HG03378 (cell line): Measurements from ENCODE around the gene SLX4.

Experiments
- ATAC-seq: cut with Tn5 transposase; IDR thresholded peaks from one replicate; pipeline ENCODE4 v1.9.1; 2021; ENCODE audit warnings: mild to moderate bottlenecking, moderate library complexity; ENCODE audit not compliant: unreplicated experiment

Gene SLX4

DNA sequence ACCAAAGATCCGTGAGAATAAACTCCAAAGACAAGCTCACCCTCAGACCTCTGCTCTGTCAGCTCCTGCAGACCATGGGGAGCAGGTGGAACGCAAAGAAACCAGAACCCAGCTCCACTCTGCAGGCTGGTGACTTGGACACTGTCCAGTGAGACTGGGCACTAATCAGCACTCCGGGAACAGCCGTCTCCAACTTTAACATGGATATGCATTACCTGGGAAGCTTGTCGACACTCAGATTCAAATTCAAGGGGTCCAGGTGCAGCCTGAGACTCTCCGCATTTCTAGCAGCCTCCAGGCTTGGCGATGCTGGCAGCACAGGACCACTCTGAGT, 9.1 kb downstream of the SLX4 start:
- ATAC-seq: no peak

DNA sequence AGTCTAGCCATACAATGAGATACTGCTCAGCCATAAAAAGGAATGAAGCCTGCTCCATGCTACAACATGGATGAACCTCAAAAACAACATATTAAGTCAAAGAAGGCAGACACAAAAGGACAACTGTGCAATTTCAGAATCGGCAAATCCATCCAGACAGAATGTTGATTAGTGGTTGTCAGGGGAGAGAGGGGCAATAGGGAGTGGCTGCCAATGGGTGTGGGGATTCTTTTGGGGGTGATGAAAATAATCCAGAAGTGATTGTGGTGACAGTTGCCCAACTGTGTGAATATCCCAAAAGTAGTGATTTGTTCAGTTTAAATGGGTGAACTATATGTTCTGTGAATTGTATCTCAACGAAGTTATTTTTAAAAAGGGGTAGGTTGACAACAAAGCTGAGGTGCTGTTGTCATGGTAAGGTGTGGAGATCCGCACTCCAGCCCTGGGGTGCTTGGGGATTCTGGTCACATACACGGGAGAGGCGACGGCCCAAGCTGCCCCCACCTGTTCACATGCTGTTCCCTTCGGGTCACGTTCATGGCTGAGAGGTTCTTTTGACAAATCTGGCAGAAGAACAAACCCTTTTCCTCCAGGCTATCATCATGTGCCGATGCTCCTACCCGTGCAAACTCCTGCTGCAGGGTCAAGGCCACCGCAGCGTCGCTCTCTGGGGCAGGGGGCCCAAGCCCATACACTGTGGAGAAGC, 9.6 kb downstream of the SLX4 start:
- ATAC-seq: no peak

DNA sequence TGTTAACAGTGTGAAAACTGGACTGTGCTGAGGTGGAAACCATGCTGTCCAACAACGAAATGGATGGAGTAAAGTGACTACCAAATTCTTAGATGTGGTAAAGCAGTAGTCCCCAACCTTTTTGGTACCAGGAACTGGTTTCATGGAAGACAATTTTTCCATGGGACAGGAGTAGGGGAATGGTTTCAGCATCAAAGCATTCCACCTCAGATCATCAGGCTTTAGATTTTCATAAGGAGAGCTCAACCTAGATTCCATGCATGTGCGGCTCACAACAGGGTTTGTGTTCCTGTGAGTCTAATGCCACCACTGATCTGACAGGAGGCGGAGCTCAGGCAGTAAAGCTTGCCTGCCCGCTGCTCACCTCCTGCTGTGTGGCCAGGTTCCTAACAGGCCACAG, 11.5 kb downstream of the SLX4 start:
- ATAC-seq: no peak

DNA sequence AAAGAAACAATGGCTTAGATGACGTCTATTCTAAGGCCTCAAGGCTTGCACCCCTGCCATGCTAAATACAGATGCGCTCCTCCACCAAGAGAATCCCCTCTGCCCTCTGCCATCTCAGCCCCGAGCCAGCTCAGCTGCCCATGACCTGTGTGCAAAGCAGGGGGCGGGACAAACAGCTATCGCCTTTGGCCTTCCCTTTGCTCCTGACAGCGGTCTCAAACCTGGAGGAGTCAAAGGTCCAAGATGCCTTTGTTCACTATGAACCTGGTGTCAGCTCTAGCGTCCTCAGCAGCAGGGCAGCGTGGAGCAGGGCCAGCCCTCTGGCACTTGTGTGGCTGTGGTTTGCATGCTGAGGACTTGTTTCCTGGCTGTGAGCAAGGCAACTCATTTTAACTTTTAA, 12.3 kb downstream of the SLX4 start:
- ATAC-seq: no peak

DNA sequence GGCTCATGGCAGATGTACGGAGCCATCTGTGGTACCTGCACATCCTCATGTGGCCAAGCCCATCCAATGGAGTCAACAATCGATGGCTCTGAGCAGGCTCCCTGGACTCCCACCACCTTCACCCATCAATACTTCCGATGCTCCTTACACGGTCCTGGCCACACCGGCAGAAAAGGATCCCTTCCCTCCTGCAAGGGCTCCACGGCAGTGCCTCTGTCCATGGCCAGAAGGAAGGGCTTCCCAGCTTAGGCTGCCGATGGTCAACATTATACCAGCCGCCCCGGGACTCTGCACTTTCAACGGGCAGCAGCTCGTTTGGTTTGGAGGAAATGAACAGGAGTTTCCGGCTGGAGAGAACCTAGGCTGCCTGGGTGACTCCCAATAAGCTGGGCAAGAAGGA, 13.2 kb downstream of the SLX4 start:
- ATAC-seq: no peak

DNA sequence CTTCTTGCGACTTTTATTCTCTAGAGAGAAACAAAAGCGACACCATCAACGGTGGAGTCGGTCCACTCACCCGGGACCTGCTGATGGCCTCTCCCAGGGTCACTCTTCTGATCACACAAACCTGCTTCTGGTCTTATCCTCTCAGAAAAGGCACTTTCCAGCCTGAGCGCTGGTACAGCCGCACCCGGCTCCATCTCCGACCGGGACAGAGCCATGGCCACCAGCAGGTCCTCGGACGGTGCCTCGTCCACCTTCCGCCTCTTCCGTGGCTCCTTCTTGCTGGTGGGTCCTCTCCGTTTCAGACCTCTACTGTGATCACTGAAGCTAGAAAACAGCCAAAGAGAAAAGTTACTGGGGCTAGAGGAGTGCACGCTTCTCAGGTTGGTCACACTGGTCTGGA, 13.7 kb downstream of the SLX4 start:
- no peak for ATAC-seq

DNA sequence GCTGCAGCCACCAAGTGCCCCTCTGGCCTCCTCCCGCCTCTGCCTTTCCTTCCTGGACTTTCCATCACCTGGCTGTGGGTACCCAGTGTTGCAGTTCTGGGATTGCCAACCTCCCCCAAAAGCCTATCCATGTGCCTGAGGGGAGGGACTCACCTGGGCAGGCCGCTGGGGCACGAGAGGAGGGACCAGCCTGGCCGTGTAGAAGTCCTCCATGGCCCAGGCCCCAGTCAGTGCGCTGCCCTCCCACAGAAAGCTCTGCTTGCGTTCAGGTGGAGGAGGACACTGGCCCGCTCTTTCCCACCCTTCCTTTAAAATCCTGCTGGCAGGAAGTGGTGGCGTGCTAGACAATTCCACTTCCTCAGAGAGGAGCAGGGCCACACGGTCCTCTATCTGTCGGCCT, 14.2 kb downstream of the SLX4 start:
- ATAC-seq: no peak

DNA sequence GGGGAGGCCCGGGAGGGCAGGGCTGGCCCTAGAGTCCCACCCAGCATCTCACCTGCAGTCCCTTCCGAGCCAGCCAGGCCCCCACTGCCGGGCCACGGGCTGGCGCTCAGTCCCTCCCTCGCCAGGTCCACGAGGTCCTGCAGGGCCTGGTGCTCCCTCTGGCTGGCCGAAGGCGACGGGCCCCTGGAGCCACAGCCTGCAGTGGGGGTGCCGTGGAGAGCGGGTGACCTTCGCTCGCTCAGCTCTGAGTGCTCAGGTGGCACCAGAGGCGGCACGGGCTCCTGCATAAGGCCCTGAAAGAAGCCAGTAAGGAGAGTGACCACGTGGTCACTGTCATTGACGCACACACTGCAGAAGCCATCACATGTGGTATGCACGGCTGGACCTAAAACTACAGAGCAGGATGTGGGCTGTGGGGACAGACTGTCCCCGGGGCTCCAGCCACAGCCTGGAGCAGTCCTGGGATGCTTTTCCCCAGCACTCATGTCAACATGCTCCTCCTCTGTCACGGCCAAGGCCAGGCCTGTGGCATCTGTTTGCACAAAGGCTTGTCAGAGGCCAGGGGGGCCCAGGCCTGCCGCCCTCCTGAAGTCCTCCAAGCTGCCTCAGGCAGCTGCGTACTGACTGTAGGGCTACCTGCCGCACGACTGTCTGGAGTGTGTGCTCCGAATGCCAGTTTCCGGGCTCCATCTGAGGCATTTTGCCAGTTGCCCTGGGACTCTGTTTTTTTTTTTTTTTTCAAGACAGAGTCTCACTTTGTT, 15.1 kb downstream of the SLX4 start:
- ATAC-seq: no peak

DNA sequence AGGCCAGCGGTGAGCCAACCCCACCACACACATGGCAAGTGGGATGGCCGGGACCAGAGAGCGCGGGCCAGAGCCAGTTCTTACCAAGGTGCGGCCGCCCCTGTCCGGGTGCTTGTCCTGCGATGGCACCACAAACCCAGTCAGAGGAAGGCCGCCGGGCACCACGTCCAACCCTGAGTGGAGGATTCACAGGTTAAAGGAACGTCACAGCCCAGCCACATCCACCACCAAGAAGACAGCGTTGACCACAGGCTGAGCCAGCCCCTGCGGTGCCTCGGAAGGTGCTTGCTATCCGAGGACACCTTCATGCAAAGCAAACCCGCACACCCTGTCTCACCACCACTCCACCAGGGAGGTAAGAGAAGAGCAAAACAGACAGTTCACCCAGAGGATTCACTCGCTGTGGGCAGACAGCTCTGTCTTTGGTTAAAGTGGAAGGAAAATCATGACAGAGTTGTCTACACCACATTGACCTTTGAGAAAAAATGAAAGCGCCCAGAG, 15.8 kb downstream of the SLX4 start:
- no peak for ATAC-seq

DNA sequence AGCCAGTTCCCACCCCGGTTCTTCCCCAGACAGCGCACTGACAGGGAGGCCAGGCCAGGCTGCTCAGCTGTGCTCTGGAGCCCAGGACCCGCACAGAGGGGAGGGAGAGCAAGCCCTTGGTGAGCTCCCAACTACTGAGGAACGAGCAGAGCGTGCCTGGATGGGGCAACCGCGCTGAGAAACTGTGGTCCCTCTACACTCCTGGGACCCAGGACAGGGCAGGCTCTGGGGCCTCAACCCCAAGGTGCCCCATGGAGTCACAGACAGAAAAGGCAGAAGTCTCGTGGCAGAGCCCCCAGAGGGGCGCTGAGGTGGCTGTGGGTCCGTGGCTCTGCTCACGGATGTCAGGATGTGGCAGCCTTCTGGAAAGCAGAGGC, 16.3 kb downstream of the SLX4 start:
- no peak for ATAC-seq

DNA sequence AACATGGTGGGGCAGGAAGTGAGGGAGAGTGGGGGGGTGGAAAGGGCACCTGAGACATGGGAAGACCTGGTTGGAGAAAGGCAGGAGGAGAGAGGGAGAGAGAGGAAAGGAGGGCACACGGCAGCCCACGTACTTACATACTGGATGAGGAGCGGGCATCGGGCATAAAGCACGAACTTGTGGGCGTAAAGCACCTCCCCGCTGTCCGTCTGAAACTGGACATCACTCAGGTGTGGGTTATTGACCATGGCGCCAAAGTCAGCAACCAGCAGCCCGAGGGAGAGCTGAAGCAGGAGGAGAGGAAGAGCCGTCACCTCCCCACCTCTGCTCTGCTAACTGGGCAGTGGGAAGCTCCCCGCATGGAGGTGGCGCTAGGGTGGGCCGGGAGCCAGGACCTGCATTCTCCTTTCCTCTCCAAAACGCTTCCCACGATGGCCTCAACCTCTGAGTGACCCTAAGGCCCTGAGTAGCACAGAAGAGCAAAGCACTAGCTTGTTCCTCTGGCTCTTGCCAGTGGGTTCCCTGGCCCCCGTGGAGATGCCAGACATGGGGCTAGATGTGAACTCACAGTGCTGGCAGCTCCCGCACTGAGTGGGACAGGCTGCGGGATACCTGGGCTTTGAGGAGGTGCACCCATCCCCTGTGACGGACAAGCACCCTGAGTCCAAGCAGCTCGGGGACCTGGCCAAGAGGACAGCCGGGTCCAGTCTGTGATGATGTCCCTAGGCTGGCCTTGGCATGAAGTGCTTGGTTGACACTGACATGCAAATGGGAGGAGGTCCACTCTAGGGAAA, 16.9 kb downstream of the SLX4 start:
- ATAC-seq: no peak

DNA sequence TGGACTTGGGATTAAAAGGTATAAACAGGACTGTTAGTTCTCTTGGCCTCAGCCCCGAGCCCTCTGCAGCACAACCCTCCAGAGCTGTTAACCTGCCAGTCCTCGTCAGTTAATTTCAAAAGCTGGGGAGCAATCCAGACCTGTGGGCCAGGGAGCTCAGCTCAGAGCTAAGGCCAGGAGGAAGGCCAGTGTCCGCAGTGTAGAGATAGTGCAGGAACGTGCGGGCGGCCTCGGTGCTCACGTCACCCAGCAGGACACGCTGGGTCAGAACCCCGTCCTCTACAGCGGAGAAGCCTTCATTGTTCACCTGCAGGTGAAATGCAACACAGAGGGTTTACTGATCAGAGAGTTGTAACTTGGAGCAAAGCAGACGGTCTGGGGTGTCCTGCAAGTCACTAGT, 18.8 kb downstream of the SLX4 start:
- ATAC-seq: no peak

DNA sequence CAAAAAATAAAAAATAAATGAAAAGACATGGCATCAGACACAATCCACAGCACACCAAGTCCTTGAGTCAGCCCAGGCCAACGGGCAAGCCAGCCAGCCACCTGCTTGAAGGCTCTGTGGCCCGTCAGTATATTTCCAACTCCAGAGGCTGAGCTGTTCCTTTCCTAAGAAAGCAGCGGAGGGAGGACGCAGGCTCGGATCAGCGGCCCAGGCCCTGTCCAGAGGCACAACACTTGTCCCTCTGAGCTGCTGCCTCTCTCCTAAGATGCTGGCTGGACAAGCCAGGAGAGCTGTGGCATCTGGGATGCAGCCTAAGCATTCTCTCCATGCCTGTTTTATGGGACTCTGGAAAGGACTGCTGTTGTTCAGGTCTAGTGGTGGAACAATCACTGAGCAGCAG, 19.4 kb downstream of the SLX4 start:
- no peak for ATAC-seq

DNA sequence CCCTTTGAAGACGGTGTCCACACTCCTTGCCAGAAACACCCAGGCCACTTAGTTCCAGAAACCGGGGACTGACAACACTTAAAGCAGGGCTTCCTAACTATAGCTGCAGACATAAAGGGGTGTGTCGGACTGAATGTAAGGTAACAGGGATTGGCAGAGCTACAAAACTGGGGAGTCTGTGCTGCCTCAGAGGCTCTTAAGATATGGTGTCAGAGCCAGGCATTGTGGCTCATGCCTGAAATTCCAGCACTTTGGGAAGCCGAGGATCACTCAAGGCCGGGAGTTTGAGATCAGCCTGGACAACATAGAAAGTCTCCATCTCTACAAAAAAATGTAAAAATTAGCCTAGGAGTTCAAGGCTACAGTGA, 20.0 kb downstream of the SLX4 start:
- ATAC-seq: no peak

DNA sequence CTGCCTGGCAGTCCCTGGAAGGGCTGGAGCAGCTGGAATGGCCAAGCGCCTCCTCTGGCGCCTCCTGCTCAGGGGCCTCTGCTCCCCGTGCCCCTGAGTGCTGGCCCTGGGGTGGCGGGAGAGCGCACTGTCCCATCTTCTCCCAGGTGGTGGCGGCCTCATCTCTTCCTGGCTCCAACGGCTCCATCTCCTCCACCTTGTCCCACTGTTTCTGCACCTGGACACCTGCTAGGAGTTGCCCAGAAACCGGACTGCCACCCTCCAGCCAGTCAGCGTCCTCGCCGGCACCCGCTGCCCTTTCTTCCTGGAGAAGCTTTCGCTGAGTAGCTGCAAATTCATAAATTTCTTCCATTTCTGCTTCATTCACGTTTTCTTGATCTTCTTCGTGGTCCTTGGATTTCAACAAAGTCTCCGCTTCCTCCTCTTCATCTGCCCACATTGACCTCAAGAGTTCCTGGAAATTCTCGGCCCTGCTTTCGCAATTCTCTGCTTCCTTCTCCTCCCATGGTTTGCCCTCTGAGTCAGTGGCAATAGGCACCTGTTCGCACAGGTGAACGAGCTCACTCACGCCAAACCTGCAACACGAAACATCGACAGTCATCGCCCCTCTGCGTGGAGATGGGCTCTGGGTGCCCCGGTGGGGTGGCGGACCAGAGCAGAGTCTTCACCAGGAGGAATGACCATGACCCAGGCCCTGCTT, 20.5 kb downstream of the SLX4 start:
- no peak for ATAC-seq

DNA sequence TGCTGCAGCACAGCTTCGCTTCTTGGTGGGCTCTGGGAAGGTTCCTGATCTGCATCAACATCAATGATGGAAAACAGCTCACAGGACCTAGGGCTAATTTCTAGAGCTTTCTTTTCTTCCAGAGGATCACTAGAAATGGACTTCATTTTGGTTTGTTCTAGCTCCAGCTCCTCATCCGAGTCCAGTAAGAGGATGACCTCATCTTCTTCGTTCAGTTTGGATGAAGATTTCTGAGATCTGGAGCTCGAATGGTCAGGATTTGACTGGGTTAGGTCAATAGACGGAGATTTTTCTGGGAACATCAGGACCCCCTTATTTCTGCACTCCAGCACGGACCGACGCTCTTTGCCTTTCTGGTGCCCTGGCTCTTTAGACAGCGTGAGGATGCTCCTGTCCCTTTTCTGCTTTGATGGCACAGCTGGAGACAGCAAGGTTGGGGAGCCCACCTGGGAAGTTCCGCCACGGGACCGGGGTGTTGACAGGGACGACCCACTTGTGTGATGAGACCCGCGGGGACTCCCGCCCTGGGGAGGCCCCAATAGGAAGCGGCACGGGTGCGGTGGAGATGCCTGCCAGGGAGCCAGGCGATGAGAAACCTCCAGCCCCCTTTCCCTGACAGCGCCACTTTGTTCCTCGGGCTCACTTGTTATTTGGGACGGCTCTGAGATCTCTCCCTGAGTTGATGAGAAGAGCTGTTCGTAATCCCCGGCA, 21.3 kb downstream of the SLX4 start:
- ATAC-seq: no peak

DNA sequence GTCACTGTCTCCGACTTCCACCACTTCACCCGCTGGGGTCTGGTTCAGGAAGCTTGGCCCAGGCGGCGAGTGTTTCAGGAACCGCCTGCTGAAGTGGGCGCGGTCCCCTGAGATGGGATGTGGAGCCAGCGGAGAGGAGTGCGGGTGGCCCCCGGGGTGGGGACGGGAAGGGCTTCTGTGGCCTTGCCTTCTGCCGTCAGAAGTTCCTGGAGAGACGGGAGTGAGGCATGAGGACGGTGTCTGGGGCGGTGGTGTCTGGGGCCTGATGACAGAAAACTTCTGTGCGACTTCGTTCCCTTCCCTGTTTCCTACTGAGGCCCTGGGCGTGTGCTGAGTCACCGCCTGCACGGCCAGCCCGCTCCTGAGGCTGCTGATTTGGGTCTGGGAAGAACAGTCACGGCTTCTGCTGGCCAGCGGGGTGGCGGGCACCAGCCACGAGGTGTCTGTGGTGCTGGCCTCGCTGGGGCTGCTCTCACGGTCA, 21.9 kb downstream of the SLX4 start:
- no peak for ATAC-seq

DNA sequence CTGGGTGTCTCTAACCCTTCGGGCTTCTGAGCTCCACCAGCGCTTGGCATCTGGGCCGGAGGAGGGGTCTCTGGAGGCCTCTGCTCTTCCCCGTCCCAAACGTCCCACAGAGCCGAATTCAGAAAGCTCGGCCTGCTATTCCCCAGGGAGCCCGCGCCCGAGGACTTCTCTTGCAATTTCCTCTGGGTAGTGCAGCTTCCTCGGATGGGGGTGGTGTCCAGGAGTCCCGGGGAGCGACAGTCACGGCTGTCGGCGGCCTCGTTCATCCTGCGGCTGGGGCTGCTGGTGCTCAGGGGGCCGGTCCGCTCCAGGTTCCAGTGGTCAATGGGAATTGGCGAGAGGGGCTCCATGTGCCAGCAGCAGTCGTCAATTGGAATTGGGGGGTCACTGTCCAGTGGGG, 22.4 kb downstream of the SLX4 start:
- no peak for ATAC-seq

DNA sequence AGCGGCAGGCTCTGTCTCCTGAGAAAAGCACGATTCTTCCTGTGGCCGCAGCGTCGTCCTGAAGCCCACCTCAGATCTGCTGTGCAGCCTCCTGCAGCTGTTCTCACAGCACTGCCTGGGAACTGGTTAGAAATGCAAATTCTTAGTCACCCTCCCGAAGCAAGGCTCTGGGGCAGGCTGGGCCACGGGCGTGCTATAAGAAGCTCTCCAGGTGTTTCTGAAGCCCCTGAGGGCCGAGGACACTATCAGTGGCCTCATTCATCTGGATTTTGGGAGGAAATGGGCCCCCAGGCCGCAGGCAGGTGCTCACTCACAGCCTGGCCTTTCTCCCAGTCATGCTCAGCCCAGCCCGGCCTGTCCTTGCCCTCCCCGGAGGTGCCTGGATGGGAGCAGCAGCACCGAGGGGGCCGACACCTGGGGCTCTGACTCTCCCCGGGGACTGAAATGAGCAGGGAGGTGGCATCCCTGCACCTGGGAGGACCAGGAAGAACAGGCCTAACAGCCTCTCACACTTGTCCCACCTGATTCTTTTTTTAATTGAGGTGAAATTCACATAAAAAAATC, 23.8 kb downstream of the SLX4 start:
- ATAC-seq: no peak

DNA sequence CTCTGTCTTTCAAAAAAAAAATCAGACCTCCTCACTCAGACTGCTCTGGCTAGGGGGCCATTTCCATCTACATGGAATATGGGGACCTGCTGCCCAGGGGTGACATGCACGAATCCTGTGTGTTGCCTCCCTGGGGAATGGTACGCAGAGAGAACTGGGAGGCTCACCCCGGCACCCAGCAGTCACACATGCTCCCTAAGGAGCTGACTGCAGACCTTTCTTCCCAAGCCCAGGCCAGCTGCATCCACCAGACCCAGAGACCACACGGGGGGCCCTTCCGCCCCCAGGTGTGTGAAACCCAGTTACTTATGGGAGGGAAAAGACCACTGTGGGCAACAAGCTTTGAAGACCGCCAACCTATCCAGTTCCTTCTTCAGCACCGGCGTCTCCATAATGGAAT, 27.0 kb downstream of the SLX4 start:
- ATAC-seq: no peak
